B cell (primary cell): ENCODE results near the gene RRAD. TPM values are rescaled to one million over a fixed set of nuclear protein-coding genes. Genes with fewer than 3 reads are reported as not detected.

Source experiments
- ATAC-seq: fragments of 200-7000 bp; cut with Tn5 transposase; one replicate; pipeline ENCODE4 v1.10.0; 2021; ENCODE audit warnings: low read depth, mild to moderate bottlenecking, moderate number of reproducible peaks, moderate library complexity
- CTCF ChIA-PET: fragments of 350-600 bp; sonication (Branson Sonifier 250); formaldehyde crosslinking; loops from one replicate; lab custom pipeline; 2021; ENCODE audit warnings: antibody characterized with exemption, inconsistent platforms; lab: Charles Lee
- POLR2A ChIA-PET: fragments of 350-600 bp; sonication (Branson Sonifier 250); formaldehyde crosslinking; loops from one replicate; lab custom pipeline; 2021; ENCODE audit warnings: antibody characterized with exemption; lab: Charles Lee
- DNase-seq: peaks from one replicate; pipeline ENCODE4 v3.0.0; 2013
- H2AFZ ChIP-seq: 2 replicates; pipeline ENCODE4 v1.6.1; 2012; ENCODE audit warnings: mild to moderate bottlenecking, low read depth, low read length; ENCODE audit not compliant: insufficient read depth, poor library complexity, severe bottlenecking
- H3K27ac ChIP-seq, 2 donors: 1 replicate in 1 of 2; 2 replicates in 1 of 2; pipeline ENCODE4 v1.5.1; 2012 to 2013; ENCODE audit warnings: low read length in 2 of 2, mild to moderate bottlenecking in 2 of 2, moderate library complexity in 1 of 2
- H3K27me3 ChIP-seq, 4 experiments: fragments of 200-600 bp in 1 of 4; sonication (generic) in 1 of 4; replicated peaks in 1 of 4; 1 replicate in 2 of 4; 2 replicates in 2 of 4; pipeline versions ENCODE4 v1.6.1 to v1.7.0; 2013 to 2016; ENCODE audit warnings: low read length in 3 of 4, mild to moderate bottlenecking in 2 of 4, mixed read lengths in 1 of 4, moderate library complexity in 1 of 4; ENCODE audit not compliant: insufficient read depth in 4 of 4, control insufficient read depth in 3 of 4; ENCODE audit errors: control extremely low read depth in 1 of 4
- H3K36me3 ChIP-seq, 2 experiments: replicated peaks in 1 of 2; 1 replicate in 1 of 2; 2 replicates in 1 of 2; pipeline versions ENCODE4 v1.6.1 to v1.7.1; 2013; ENCODE audit warnings: low read length in 1 of 2; ENCODE audit not compliant: insufficient read depth in 2 of 2, control insufficient read depth in 1 of 2; ENCODE audit errors: control extremely low read depth in 1 of 2, extremely low read depth in 1 of 2
- H3K4me1 ChIP-seq, 2 donors: fragments of 200-600 bp in 1 of 2; sonication (generic) in 1 of 2; 1 replicate in 1 of 2; 2 replicates in 1 of 2; pipeline versions ENCODE4 v1.5.1 to v1.6.1; 2013 to 2017; ENCODE audit warnings: low read length in 2 of 2; ENCODE audit not compliant: control insufficient read depth in 2 of 2, insufficient read depth in 2 of 2
- H3K4me2 ChIP-seq: replicated peaks from 2 replicates; pipeline ENCODE3; 2012; ENCODE audit warnings: mild to moderate bottlenecking, low read depth, low read length; ENCODE audit not compliant: poor library complexity, severe bottlenecking
- H3K4me3 ChIP-seq, 5 experiments: fragments of 200-600 bp in 1 of 5; sonication (generic) in 1 of 5; 1 replicate in 3 of 5; 2 replicates in 2 of 5; pipeline versions ENCODE4 v1.5.1 to v1.7.0; 2011 to 2016; ENCODE audit warnings: low read length in 4 of 5, mild to moderate bottlenecking in 4 of 5, low read depth in 2 of 5, control low read depth in 1 of 5, moderate library complexity in 1 of 5; ENCODE audit not compliant: insufficient read depth in 1 of 5; ENCODE audit errors: control extremely low read depth in 1 of 5, extremely low read depth in 1 of 5
- H3K79me2 ChIP-seq: fragments of 200-600 bp; sonication (generic); one replicate; pipeline ENCODE4 v1.6.0; 2016; ENCODE audit warnings: low read length; ENCODE audit not compliant: control insufficient read depth, insufficient read depth
- H3K9ac ChIP-seq: fragments of 200-600 bp; sonication (generic); 2 replicates; pipeline ENCODE4 v1.6.1; 2017; ENCODE audit warnings: mild to moderate bottlenecking, low read length, moderate library complexity
- H3K9me3 ChIP-seq, 3 donors: one replicate each; pipeline versions ENCODE4 v1.6.1 to v1.7.1; 2013; ENCODE audit warnings: low read length in 2 of 3; ENCODE audit not compliant: control insufficient read depth in 2 of 3, insufficient read depth in 1 of 3; ENCODE audit errors: control extremely low read depth in 1 of 3
- H4K20me1 ChIP-seq: 2 replicates; pipeline ENCODE4 v1.6.0; 2012; ENCODE audit warnings: mild to moderate bottlenecking, low read length; ENCODE audit not compliant: insufficient read depth, control insufficient read depth, poor library complexity, severe bottlenecking
- H3K27ac Mint-ChIP-seq: one replicate; pipeline ENCODE4 v1.8.0; 2021; ENCODE audit warnings: mixed read lengths
- H3K27me3 Mint-ChIP-seq: one replicate; pipeline ENCODE4 v1.8.0; 2021; ENCODE audit warnings: mixed read lengths
- H3K4me1 Mint-ChIP-seq: one replicate; pipeline ENCODE4 v1.8.0; 2021; ENCODE audit warnings: mixed read lengths
- H3K4me3 Mint-ChIP-seq: one replicate; pipeline ENCODE4 v1.8.0; 2021; ENCODE audit warnings: mixed read lengths
- H3K9me3 Mint-ChIP-seq: one replicate; pipeline ENCODE4 v1.8.0; 2022; ENCODE audit warnings: mixed read lengths; ENCODE audit not compliant: insufficient read depth
- EZH2 ChIP-seq: IDR thresholded peaks from 2 replicates; pipeline ENCODE4 v1.6.1; 2012; ENCODE audit warnings: borderline replicate concordance, low read depth, mild to moderate bottlenecking, moderate library complexity, low read length; ENCODE audit not compliant: insufficient read depth, poor library complexity, severe bottlenecking
- WGBS: methylation state at CpG from one replicate; pipeline ENCODE4 v1.1.5; 2013; ENCODE audit warnings: missing lambda C conversion rate; ENCODE audit not compliant: insufficient coverage; 5-methylcytosine and 5-hydroxymethylcytosine counted together
- intact Hi-C: fragments of 100-400 bp; cut with micrococcal nuclease; formaldehyde crosslinking; loops from one replicate; pipeline ENCODE4 v1.10.0; 2022
- polyA plus RNA-seq: library from polyadenylated mRNA; depleted of rRNA; stranded (reverse); fragments of >200 nt; gene quantifications from 2 replicates; pipeline ENCODE4 v1.2.3, GENCODE V29; 2012
- total RNA-seq, 2 donors: library from RNA; stranded (reverse); fragments of 120-200 nt in 1 of 2; gene quantifications; 1 replicate in 1 of 2; 2 replicates in 1 of 2; pipeline versions ENCODE4 v1.2.3 to v1.2.4, GENCODE V29; 2013 to 2022
- TF ChIP-seq, protein P1 (sequence below): fragments of 200-600 bp; IDR thresholded peaks from one replicate; pipeline ENCODE4 v1.8.0; 2022; ENCODE audit warnings: antibody characterized with exemption, mild to moderate bottlenecking

RRAD gene
- total and polyA plus RNA-seq, 2 donors (not counting 1 experiment from before 2014, with no cell fraction given), result 0.64 to 1.9 TPM

DNA sequence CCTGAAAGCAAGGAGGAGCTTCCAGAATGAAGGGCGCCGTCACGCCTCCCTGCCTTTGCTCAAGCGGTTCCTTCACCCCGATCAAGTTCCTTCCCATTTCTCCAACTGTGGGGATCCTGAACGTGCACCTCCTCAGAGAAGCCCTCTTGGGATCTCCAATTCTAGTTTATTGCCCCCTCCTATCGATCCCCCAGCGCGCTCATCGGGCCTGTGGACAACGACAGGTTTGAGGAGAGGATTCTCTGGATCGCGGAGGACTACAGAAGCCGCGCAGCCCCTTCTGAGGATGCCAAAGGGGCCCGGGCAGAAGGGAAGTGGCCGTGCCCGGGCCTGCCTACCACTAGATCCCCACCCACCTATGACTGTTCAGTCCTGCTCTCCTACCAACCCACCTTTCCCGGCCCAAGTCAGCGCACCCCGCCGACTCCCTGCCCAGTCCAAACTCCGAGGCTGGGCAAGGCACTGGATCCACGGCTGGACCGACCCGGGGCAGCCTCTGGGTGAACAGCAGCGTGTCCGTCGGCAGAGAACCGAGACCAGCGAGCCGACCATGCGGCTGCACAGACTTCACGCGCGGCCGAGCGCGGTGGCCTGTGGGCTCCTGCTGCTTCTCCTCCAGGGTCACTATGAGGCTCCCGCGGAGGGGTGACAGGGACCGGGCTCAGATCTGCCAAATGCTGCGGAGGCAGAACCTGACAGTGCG, 22.9 kb upstream of the RRAD start:
- peak; percentile 44 for DNase-seq
- no peak overlapping the region for H3K27ac ChIP-seq

More for the DNA sequence above, 22.9 kb upstream of the RRAD start:
- POLR2A ChIA-PET, result no interaction called here
- no peaks in the 10 kb centered on the region for H4K20me1 ChIP-seq
- peaks cover 15 to 23% of the 10 kb centered on the region in 2 donors for H3K4me1 ChIP-seq
- H3K36me3 ChIP-seq, result peaks cover 0 to 2% of the 10 kb centered on the region in 2 experiments
- CTCF ChIA-PET, result interaction anchor here (0.9 kb wide), 2 partner anchors 8 to 237 kb away, joined by 4 read pairs; no protein-coding TSS in a partner anchor
- peak overlapping the region; percentile 75 for H3K4me2 ChIP-seq
- intact Hi-C loops, result no loop called here
- peak overlapping the region; percentile 36 for H2AFZ ChIP-seq
- no peak for ATAC-seq
- no peaks in the 10 kb centered on the region for H3K79me2 ChIP-seq
- peaks cover 0 to 36% (median 21%) of the 10 kb centered on the region in 4 experiments for H3K27me3 ChIP-seq
- TF ChIP-seq, protein P1, sequence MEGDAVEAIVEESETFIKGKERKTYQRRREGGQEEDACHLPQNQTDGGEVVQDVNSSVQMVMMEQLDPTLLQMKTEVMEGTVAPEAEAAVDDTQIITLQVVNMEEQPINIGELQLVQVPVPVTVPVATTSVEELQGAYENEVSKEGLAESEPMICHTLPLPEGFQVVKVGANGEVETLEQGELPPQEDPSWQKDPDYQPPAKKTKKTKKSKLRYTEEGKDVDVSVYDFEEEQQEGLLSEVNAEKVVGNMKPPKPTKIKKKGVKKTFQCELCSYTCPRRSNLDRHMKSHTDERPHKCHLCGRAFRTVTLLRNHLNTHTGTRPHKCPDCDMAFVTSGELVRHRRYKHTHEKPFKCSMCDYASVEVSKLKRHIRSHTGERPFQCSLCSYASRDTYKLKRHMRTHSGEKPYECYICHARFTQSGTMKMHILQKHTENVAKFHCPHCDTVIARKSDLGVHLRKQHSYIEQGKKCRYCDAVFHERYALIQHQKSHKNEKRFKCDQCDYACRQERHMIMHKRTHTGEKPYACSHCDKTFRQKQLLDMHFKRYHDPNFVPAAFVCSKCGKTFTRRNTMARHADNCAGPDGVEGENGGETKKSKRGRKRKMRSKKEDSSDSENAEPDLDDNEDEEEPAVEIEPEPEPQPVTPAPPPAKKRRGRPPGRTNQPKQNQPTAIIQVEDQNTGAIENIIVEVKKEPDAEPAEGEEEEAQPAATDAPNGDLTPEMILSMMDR, result no peak
- TF ChIP-seq EZH2, result no peak
- peak overlapping the region in 4 of 5 experiments; percentile 34 to 60 (median 54) for H3K4me3 ChIP-seq
- H3K27me3 Mint-ChIP-seq, result peaks cover 46% of the 10 kb centered on the region
- H3K9ac ChIP-seq, result peak overlapping the region; percentile 57
- H3K4me3 Mint-ChIP-seq, result peak overlapping the region; percentile 93
- peaks cover 18% of the 10 kb centered on the region for H3K4me1 Mint-ChIP-seq
- peaks cover 0 to 12% (median 0%) of the 10 kb centered on the region in 3 donors for H3K9me3 ChIP-seq
- H3K27ac Mint-ChIP-seq, result no peak overlapping the region
- WGBS, result 3% methylated on average over 35 of the region's 44 CpGs
- no peaks in the 10 kb centered on the region for H3K9me3 Mint-ChIP-seq
